ENCODE data around the gene LRRC3. TPM values are rescaled to one million over a fixed set of nuclear protein-coding genes. Genes with fewer than 3 reads are reported as not detected.

LRRC3 gene
- total RNA-seq, 1 donor from 2014 or later: 2.5 TPM

GRCh38 chr21:44499211-44499560, 43.9 kb downstream of the LRRC3 start:
- peaks cover 31% of the 10 kb centered on the region for H3K4me1 Mint-ChIP-seq
- Histone ChIP-seq H3K4me2 (no peak overlapping the region), H2AFZ (replicated peaks) (no peak overlapping the region), H4K20me1 (ENCODE audit: low read depth) (no peaks in the 10 kb centered on the region), H3K4me3 (no peak overlapping the region), H3K27me3 (no peaks in the 10 kb centered on the region), H3K79me2 (ENCODE audit: low read depth) (no peaks in the 10 kb centered on the region), H3K27ac (no peak overlapping the region), H3K36me3 (no peaks in the 10 kb centered on the region), H3K9me3 (ENCODE audit: low read depth) (no peaks in the 10 kb centered on the region), H3F3A (ENCODE audit: low read depth) (peaks cover 11% of the 10 kb centered on the region), H3K9ac (no peak overlapping the region), H3K4me1 (peaks cover 26% of the 10 kb centered on the region)
- H3K4me3 Mint-ChIP-seq: no peak overlapping the region
- no peak for DNase-seq (ENCODE audit: low spot score)
- H3K27me3 Mint-ChIP-seq (ENCODE audit: insufficient read depth, low read depth): peaks cover 3% of the 10 kb centered on the region
- TF ChIP-seq EZH2 (IDR thresholded peaks at IDR 0.05) (no peak), CTCF (IDR thresholded peaks at IDR 0.05) (no peak), EZH2phosphoT487 (IDR thresholded peaks at IDR 0.05) (no peak)
- H3K27ac Mint-ChIP-seq: no peak overlapping the region
- H3K36me3 Mint-ChIP-seq: no peaks in the 10 kb centered on the region
- peaks cover 3% of the 10 kb centered on the region for H3K9me3 Mint-ChIP-seq

GRCh38 chr21:44499631-44500030, 44.3 kb downstream of the LRRC3 start:
- Histone ChIP-seq H3K4me2 (no peak overlapping the region), H3F3A (ENCODE audit: low read depth) (peaks cover 11% of the 10 kb centered on the region), H3K4me1 (peaks cover 26% of the 10 kb centered on the region), H3K79me2 (ENCODE audit: low read depth) (no peaks in the 10 kb centered on the region), H4K20me1 (ENCODE audit: low read depth) (no peaks in the 10 kb centered on the region), H3K27ac (no peak overlapping the region), H3K36me3 (no peaks in the 10 kb centered on the region), H2AFZ (replicated peaks) (no peak overlapping the region), H3K4me3 (no peak overlapping the region), H3K9me3 (ENCODE audit: low read depth) (no peaks in the 10 kb centered on the region), H3K9ac (no peak overlapping the region), H3K27me3 (no peaks in the 10 kb centered on the region)
- Mint-ChIP-seq H3K27me3 (ENCODE audit: insufficient read depth, low read depth) (peaks cover 3% of the 10 kb centered on the region), H3K27ac (no peak overlapping the region), H3K4me1 (peaks cover 31% of the 10 kb centered on the region), H3K36me3 (no peaks in the 10 kb centered on the region), H3K4me3 (no peak overlapping the region), H3K9me3 (peaks cover 3% of the 10 kb centered on the region)
- TF ChIP-seq EZH2phosphoT487 (IDR thresholded peaks at IDR 0.05) (no peak), CTCF (IDR thresholded peaks at IDR 0.05) (no peak), EZH2 (IDR thresholded peaks at IDR 0.05) (no peak)
- DNase-seq (ENCODE audit: low spot score): no peak

- H3K4me1 ChIP-seq: peaks cover 26% of the 10 kb centered on the region
- TF ChIP-seq EZH2 (IDR thresholded peaks at IDR 0.05) (no peak), CTCF (IDR thresholded peaks at IDR 0.05) (no peak), EZH2phosphoT487 (IDR thresholded peaks at IDR 0.05) (no peak)
- no peak overlapping the region for H3K4me2 ChIP-seq
- Mint-ChIP-seq H3K36me3 (no peaks in the 10 kb centered on the region), H3K27ac (no peak overlapping the region), H3K27me3 (ENCODE audit: insufficient read depth, low read depth) (peaks cover 3% of the 10 kb centered on the region), H3K4me3 (no peak overlapping the region), H3K4me1 (peaks cover 31% of the 10 kb centered on the region), H3K9me3 (peaks cover 3% of the 10 kb centered on the region)
- no peaks in the 10 kb centered on the region for H3K79me2 ChIP-seq (ENCODE audit: low read depth)
- H3K27me3 ChIP-seq: no peaks in the 10 kb centered on the region
- no peak overlapping the region for H3K4me3 ChIP-seq
- peaks cover 11% of the 10 kb centered on the region for H3F3A ChIP-seq (ENCODE audit: low read depth)
- no peak for DNase-seq (ENCODE audit: low spot score)
- no peaks in the 10 kb centered on the region for H4K20me1 ChIP-seq (ENCODE audit: low read depth)
- no peaks in the 10 kb centered on the region for H3K36me3 ChIP-seq
- no peaks in the 10 kb centered on the region for H3K9me3 ChIP-seq (ENCODE audit: low read depth)
- no peak overlapping the region for H3K27ac ChIP-seq
- H3K9ac ChIP-seq: no peak overlapping the region
- H2AFZ ChIP-seq (replicated peaks): no peak overlapping the region
Observed at GRCh38 chr21:44500111-44500510, 44.8 kb downstream of the LRRC3 start.

Data from neural progenitor cell (in vitro differentiated cells).